ENCODE measurements around the gene GSK3A. TPM values are rescaled to one million over a fixed set of nuclear protein-coding genes. Genes with fewer than 3 reads are reported as not detected.

The GSK3A gene
- total RNA-seq, 6 experiments from 2014 or later, result 12.3 to 14.8 (median 13.5) TPM

DNA sequence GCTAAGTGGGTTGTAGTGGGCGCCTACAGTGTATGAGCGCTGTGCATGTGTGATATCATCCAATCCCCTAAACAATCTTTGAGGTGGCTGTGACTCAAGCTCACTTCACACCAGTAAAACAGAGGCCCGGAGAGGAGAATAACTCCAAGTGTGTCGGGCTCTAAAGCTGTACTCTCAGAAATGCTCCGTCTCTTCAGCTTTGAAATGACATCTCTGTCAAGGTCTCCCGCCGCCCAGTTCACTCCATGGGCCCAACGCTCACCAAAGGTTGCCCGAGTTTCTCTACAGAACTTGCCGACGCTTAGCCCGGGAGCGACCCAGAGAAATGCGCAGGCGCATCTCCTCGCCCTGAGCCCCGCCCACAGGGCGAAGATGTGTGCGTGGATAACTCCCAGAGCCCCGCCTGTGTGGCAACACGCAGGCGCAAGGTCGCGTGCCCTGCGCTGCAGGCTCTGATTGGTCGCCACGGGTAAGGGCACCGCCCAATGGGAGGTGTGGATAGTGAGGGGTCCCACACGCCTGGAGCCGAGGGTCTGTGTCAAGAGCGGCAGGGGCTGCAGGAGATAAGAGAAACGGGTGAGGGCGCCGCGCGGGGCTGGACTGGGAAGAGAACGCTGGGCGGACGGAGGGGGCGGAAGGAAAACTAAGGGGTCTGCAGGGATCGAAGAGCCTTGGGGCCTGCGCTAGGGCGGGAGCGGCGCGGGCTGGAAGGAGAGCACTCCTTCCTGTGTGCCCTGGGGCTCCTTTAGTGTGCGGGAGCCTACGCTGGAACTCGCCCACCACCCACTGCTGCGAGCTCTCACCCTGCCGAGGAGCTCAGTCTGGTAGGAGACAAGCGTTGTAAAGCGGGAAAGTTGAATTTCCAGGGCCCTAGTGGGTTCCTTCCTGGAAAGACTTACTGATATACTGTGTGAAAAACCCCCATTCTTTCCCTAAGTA, 22.3 kb downstream of the GSK3A start, which contains the start of gene ZNF526:
TSS of gene ZNF526 (plus strand) at position 501 of the 939 bp plus-strand sequence. CDS start 4,092 bp downstream, outside the sequence.
- TF ChIP-seq, protein P1, sequence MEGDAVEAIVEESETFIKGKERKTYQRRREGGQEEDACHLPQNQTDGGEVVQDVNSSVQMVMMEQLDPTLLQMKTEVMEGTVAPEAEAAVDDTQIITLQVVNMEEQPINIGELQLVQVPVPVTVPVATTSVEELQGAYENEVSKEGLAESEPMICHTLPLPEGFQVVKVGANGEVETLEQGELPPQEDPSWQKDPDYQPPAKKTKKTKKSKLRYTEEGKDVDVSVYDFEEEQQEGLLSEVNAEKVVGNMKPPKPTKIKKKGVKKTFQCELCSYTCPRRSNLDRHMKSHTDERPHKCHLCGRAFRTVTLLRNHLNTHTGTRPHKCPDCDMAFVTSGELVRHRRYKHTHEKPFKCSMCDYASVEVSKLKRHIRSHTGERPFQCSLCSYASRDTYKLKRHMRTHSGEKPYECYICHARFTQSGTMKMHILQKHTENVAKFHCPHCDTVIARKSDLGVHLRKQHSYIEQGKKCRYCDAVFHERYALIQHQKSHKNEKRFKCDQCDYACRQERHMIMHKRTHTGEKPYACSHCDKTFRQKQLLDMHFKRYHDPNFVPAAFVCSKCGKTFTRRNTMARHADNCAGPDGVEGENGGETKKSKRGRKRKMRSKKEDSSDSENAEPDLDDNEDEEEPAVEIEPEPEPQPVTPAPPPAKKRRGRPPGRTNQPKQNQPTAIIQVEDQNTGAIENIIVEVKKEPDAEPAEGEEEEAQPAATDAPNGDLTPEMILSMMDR (IDR thresholded peaks at IDR 0.05), result no peak
- TF ChIP-seq POLR2A (IDR thresholded peaks at IDR 0.05), result peak; percentile 43
- intact Hi-C loops (cut with DNase I), result no loop called here
- DNase-seq (peak; percentile 97 to 98 (median 98)), ATAC-seq (peak; percentile 80 to 90 (median 86))
- H3K27ac ChIP-seq, result peak within 1 kb of the TSS; percentile 66 to 89 (median 71)
- H3K27me3 ChIP-seq, result no peaks in the 10 kb centered on the region
- H3K4me1 ChIP-seq, result peaks cover 0 to 38% (median 13%) of the 10 kb centered on the region in 4 donors
- H3K9me3 ChIP-seq, result no peaks in the 10 kb centered on the region
- H3K4me3 ChIP-seq, result peak within 1 kb of the TSS; percentile 77 to 93 (median 80)
- peaks cover 0 to 9% (median 0%) of the 10 kb centered on the region in 4 donors for H3K36me3 ChIP-seq
- under 1% methylated on average over 38 of the region's 53 CpGs for WGBS (ENCODE audit: insufficient coverage, low coverage, low lambda C conversion rate, missing lambda C conversion rate)

DNA sequence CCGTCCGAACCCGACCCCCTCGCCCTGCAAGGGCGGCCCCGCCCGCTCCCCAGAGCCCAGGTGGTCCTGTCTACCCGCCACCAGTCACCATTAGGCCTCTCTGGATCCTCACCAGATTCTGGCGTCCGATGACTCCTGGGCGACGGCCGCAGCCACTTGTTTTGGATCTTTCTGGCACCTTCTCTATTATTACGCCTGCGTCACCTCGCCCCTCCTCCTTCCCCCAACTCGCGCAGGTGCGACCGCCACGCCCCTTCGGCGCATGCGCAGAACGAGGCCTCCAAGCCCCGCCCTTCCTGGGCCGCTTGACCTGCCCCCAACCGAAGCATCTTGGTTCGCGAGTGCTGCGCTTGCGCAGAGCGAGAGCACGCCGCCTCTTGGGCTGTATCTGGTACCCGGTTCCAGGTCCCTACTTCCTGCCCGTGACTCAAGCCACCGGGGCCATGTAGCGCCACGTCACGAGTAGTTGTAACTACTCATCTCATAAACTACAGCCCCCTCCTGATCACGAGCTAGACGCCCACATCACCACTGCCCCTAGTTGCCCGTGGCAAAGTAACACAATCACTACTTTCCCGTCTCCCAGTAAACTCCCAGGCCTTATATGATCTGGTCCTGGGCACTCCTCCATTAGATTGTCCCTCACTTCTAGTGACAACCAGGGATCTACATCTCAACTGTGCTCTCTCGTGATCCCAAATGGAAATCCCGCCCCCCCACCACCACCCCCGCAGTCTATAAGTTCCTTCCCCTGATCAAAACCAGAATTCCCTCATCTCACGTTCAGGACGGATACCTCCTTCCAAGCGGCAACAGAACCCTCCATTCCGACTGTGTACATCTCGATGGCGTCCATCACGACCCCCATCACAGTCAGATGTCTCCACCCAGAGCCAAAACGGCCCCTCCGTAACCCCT, 24.6 kb downstream of the GSK3A start, which contains the start of gene DEDD2:
TSS of gene DEDD2 (minus strand) at position 158 of the 918 bp plus-strand sequence. CDS start 670 bp downstream, outside the sequence.
- peaks cover 0 to 46% (median 13%) of the 10 kb centered on the region in 4 donors for H3K4me1 ChIP-seq
- H3K9me3 ChIP-seq, result no peaks in the 10 kb centered on the region
- peak within 1 kb of the TSS; percentile 72 to 85 (median 83) for H3K4me3 ChIP-seq
- H3K27me3 ChIP-seq, result no peaks in the 10 kb centered on the region
- peaks cover 0 to 19% (median 8%) of the 10 kb centered on the region in 4 donors for H3K36me3 ChIP-seq
- peak; percentile 76 to 82 (median 80) for ATAC-seq
- peak within 1 kb of the TSS; percentile 99 to 100 (median 99) for H3K27ac ChIP-seq
- 21% methylated on average over 55 of the region's 57 CpGs for WGBS (ENCODE audit: insufficient coverage, low coverage, low lambda C conversion rate, missing lambda C conversion rate)
- intact Hi-C loops (cut with DNase I), result no loop called here
- TF ChIP-seq POLR2A (IDR thresholded peaks at IDR 0.05), result peak; percentile 83
- TF ChIP-seq, protein P1 (IDR thresholded peaks at IDR 0.05), result no peak
- peak; percentile 99 for DNase-seq

DNA sequence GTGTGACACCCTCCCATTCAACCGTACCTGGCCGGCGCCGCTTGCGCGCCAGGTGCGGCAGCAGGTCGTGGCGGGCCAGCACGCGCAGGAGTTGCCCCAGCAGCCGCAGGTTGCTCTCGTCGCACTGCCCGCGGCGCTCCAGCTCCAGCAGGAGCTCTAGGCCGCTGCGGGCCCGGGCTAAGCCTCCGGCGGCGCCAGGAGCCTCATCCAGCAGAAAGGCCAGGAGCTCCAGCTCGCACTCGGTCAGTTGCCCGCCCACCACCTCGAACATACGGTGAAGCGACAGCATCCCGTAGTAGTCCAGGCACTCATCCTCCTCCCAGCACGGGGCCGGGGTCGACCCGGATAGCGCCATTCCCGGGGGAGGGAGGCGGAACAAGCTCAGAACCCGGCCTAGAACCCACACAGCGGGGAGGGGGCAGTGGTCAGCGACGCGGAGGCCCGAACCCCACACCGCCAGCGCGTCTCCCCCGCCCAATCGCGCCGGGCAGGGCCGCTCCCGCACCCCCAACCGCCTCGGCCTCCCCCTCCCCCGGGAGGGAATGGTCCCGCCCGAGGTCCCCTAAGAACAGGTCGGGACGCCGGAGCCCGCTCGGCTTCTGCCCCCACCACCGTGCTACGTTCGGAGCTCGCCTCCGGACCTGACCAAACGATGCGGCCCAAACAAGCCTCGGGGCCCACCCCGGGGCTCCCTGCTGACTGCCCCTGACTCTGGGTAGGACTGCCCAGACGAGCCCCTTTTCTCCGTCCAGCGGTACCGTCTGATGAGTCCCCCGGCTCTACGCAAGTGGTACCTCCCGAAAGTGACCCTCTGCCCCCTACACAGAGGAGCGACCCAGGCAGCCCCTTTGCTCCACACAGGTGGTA, 25.5 kb downstream of the GSK3A start:
- DNase-seq (peak in 2 of 3 donors; percentile 63 to 64), ATAC-seq (peak; percentile 9 to 52 (median 25))
- peak overlapping the region; percentile 72 to 85 (median 83) for H3K4me3 ChIP-seq
- H3K4me1 ChIP-seq, result peaks cover 0 to 46% (median 13%) of the 10 kb centered on the region in 4 donors
- peak overlapping the region; percentile 99 to 100 (median 99) for H3K27ac ChIP-seq
- intact Hi-C loops (cut with DNase I), result no loop called here
- TF ChIP-seq POLR2A (IDR thresholded peaks at IDR 0.05), result no peak
- TF ChIP-seq, protein P1 (IDR thresholded peaks at IDR 0.05), result no peak
- H3K9me3 ChIP-seq, result no peaks in the 10 kb centered on the region
- 0% methylated on average over 20 of the region's 79 CpGs for whole genome bisulfite sequencing (ENCODE audit: insufficient coverage, low coverage, low lambda C conversion rate, missing lambda C conversion rate)
- no peaks in the 10 kb centered on the region for H3K27me3 ChIP-seq
- peaks cover 0 to 25% (median 9%) of the 10 kb centered on the region in 4 donors for H3K36me3 ChIP-seq
